GM06990 (cell line): Measurements from ENCODE around the gene BZW1.

Source experiments
- DNase-seq: peaks from one replicate; pipeline ENCODE4 v3.0.0-alpha.2; 2011; ENCODE audit not compliant: insufficient read length; ENCODE audit errors: extremely low read depth
- H3K27me3 ChIP-seq: replicated peaks from 2 replicates; pipeline ENCODE4 v1.6.0; 2011; ENCODE audit warnings: low read length; ENCODE audit not compliant: control insufficient read depth, insufficient read depth
- H3K36me3 ChIP-seq: 2 replicates; pipeline ENCODE4 v1.5.1; 2011; ENCODE audit warnings: low read length; ENCODE audit not compliant: control insufficient read depth, insufficient read depth
- H3K4me3 ChIP-seq: replicated peaks from 2 replicates; pipeline ENCODE4 v1.5.1; 2011; ENCODE audit warnings: low read depth, mild to moderate bottlenecking, control low read depth, low read length
- CTCF ChIP-seq: IDR thresholded peaks from 2 replicates; pipeline ENCODE4 v1.5.1; 2011; ENCODE audit warnings: low read length, control low read depth, mild to moderate bottlenecking, inconsistent platforms; ENCODE audit not compliant: insufficient read depth, poor library complexity, severe bottlenecking

BZW1 gene

GRCh38 chr2:200863782-200864175 is 52.1 kb downstream of the BZW1 start:
- peaks cover 2% of the 10 kb centered on the region for H3K36me3 ChIP-seq
- no peaks in the 10 kb centered on the region for H3K27me3 ChIP-seq
- DNase-seq, result no peak
- no peak for TF ChIP-seq CTCF
- H3K4me3 ChIP-seq, result peak overlapping the region; percentile 100

GRCh38 chr2:200864176-200865034 is 52.7 kb downstream of the BZW1 start, which contains the start of gene CLK1:
Gene CLK1, minus strand, starts transcription at chr2:200864658. Its CDS starts 2,796 bp downstream, at chr2:200861862.
- Histone ChIP-seq H3K36me3 (peaks cover 2% of the 10 kb centered on the region), H3K4me3 (peak within 1 kb of the TSS; percentile 100), H3K27me3 (no peaks in the 10 kb centered on the region)
- peak; percentile 97 for DNase-seq
- no peak for TF ChIP-seq CTCF

GRCh38 chr2:200869014-200869413 is 57.3 kb downstream of the BZW1 start:
- Histone ChIP-seq H3K4me3 (no peak overlapping the region), H3K36me3 (no peaks in the 10 kb centered on the region; the same call in 1 of the 2 replicates), H3K27me3 (no peaks in the 10 kb centered on the region)
- no peak for DNase-seq
- no peak for TF ChIP-seq CTCF

- no peak for TF ChIP-seq CTCF
- Histone ChIP-seq H3K27me3 (no peaks in the 10 kb centered on the region), H3K36me3 (no peaks in the 10 kb centered on the region; the same call in 1 of the 2 replicates), H3K4me3 (no peak overlapping the region)
- DNase-seq, result no peak
These were observed 59.4 kb downstream of the BZW1 start for GRCh38 chr2:200871151-200871550.

- no peaks in the 10 kb centered on the region; the same call in 1 of the 2 replicates for H3K36me3 ChIP-seq
- no peak for DNase-seq
- H3K27me3 ChIP-seq, result no peaks in the 10 kb centered on the region
- TF ChIP-seq CTCF, result no peak
- no peak overlapping the region for H3K4me3 ChIP-seq
These were observed 61.9 kb downstream of the BZW1 start for GRCh38 chr2:200873560-200873959.
